Measurements from ENCODE around the gene SLC43A2. TPM values are rescaled to one million over a fixed set of nuclear protein-coding genes. Genes with fewer than 3 reads are reported as not detected.

Gene SLC43A2
- total and polyA plus RNA-seq, 10 of the 15 experiments (the other 5 are each of a cell fraction or from before 2014, with no cell fraction given) = 0.03 to 14.0 (median 5.3) TPM

- ChIA-PET RAD21 (ENCODE audit: unreplicated experiment) (interaction anchor here (0.8 to 1.2 kb wide), 4 partner anchors 37 to 77 kb away, joined by 3 to 7 read pairs (median 4); no protein-coding TSS in a partner anchor), SMC1A (ENCODE audit: uncharacterized antibody, unreplicated experiment) (interaction anchor here (0.6 to 1.9 kb wide), 2 partner anchors 14 to 70 kb away, joined by 3 to 7 read pairs; no protein-coding TSS in a partner anchor), POLR2A (interaction anchor here (0.8 to 1.4 kb wide), 6 partner anchors 13 to 155 kb away, joined by 3 to 5 read pairs (median 4); partner anchors contain the start of gene PRPF8), CTCF (interaction anchor here (1.4 to 1.7 kb wide), 2 partner anchors 14 to 70 kb away, joined by 6 to 7 read pairs; no protein-coding TSS in a partner anchor)
- ATAC-seq (peak; percentile 54), DNase-seq (ENCODE audit: low read depth, low spot score) (peak; percentile 61), FAIRE-seq (peak; percentile 80)
- in situ Hi-C loops (cut with MboI) (no loop called here), intact Hi-C loops (cut with micrococcal nuclease; ENCODE audit: unreplicated experiment) (loop anchor here (10.0 kb wide), 1 partner anchor 370 kb away; the partner anchor contains the start of genes BHLHA9 and TRARG1)
- H3K9me3 ChIP-seq (replicated peaks; ENCODE audit: control insufficient read depth, insufficient read depth, low read length) = no peaks in the 10 kb centered on the region
- BruUV-seq (replicated peaks) = TSS peak; percentile 69
- H3K4me1 ChIP-seq (ENCODE audit: control insufficient read depth, insufficient read depth, low read length) = peaks cover 32% of the 10 kb centered on the region
- peak overlapping the region; percentile 69 for H2AFZ ChIP-seq (ENCODE audit: control insufficient read depth, low read depth, low read length)
- peak overlapping the region; percentile 95 for H3K27ac ChIP-seq (ENCODE audit: control insufficient read depth, insufficient read depth)
- peak overlapping the region; percentile 62 for H3K4me3 ChIP-seq
- H3K9ac ChIP-seq (ENCODE audit: control insufficient read depth, insufficient read depth, low read length) = peak overlapping the region; percentile 80
- H3K27me3 ChIP-seq (replicated peaks in 1 of 2; ENCODE audit: control insufficient read depth in 2 of 2, insufficient read depth in 2 of 2, low read length in 1 of 2) = no peaks in the 10 kb centered on the region
- H3K79me2 ChIP-seq (ENCODE audit: control insufficient read depth, insufficient read depth, low read length) = peaks cover 5% of the 10 kb centered on the region
- no peaks in the 10 kb centered on the region for H3K36me3 ChIP-seq (ENCODE audit: control insufficient read depth in 2 of 2, insufficient read depth in 2 of 2, low read length in 1 of 2)
- WGBS (ENCODE audit: insufficient coverage, insufficient replicate concordance, low lambda C conversion rate, missing lambda C conversion rate) = 17% methylated on average over 15 of the region's 15 CpGs
- H4K20me1 ChIP-seq (ENCODE audit: control insufficient read depth, insufficient read depth) = no peaks in the 10 kb centered on the region
- H3K4me2 ChIP-seq (ENCODE audit: control insufficient read depth, insufficient read depth) = peak overlapping the region; percentile 98
- TF ChIP-seq E2F4 (IDR thresholded peaks at IDR 0.05; ENCODE audit: low read depth, low read length) (no peak), ZZZ3 (IDR thresholded peaks at IDR 0.05; ENCODE audit: control insufficient read depth, insufficient read length, low read depth) (no peak), NR2F1 (conservative IDR thresholded peaks at IDR 0.05) (peak; percentile 62), ZNF24 (IDR thresholded peaks at IDR 0.05) (no peak), YBX1 (IDR thresholded peaks at IDR 0.05) (no peak), ZNF384 (IDR thresholded peaks at IDR 0.05; ENCODE audit: borderline replicate concordance, low read depth, low read length) (no peak), FOXK2 (IDR thresholded peaks at IDR 0.05) (no peak), SRF (IDR thresholded peaks at IDR 0.05; ENCODE audit: low read depth in 2 of 2, low read length in 2 of 2) (no peak), MXI1 (IDR thresholded peaks at IDR 0.05; ENCODE audit: low read depth, low read length) (no peak), NRF1 (conservative IDR thresholded peaks at IDR 0.05; ENCODE audit: low read depth, low read length) (no peak), POU2F2 (IDR thresholded peaks at IDR 0.05; ENCODE audit: borderline replicate concordance, low read depth, low read length) (no peak), MYC (IDR thresholded peaks at IDR 0.05; ENCODE audit: insufficient read depth, insufficient read length, insufficient replicate concordance, low read length, severe bottlenecking) (no peak), ATF3 (IDR thresholded peaks at IDR 0.05; ENCODE audit: borderline replicate concordance, extremely low read depth, low read depth, low read length) (no peak), ZNF274 (IDR thresholded peaks at IDR 0.05; ENCODE audit: insufficient read depth, insufficient read length) (no peak), SP1 (IDR thresholded peaks at IDR 0.05; ENCODE audit: low read depth, low read length) (peak; percentile 40), USF2 (IDR thresholded peaks at IDR 0.05; ENCODE audit: borderline replicate concordance, low read depth, low read length) (no peak), CTCF (IDR thresholded peaks at IDR 0.05 in 2 of 3, conservative IDR thresholded peaks at IDR 0.05 in 1 of 3; ENCODE audit: control insufficient read depth in 2 of 3, extremely low read depth in 1 of 3, insufficient read depth in 1 of 3, low read depth in 3 of 3, low read length in 3 of 3) (no peak)
These were observed 16.0 kb upstream of the SLC43A2 start for GRCh38 chr17:1644493-1645206.

Measured in GM12878 (cell line).